ENCODE data around the gene PIP4P1. TPM values are rescaled to one million over a fixed set of nuclear protein-coding genes. Genes with fewer than 3 reads are reported as not detected.

PIP4P1 gene
- total and polyA plus RNA-seq, 7 donors: 18.9 to 40.9 (median 28.0) TPM

GRCh38 chr14:20440882-20441281 lies 20.4 kb downstream of the PIP4P1 start:
- Histone ChIP-seq H3K9me3 (no peaks in the 10 kb centered on the region), H3K27me3 (peaks cover 0 to 5% (median 0%) of the 10 kb centered on the region in 3 donors), H3K27ac (no peak overlapping the region), H3K4me1 (peaks cover 0 to under 1% (median 0%) of the 10 kb centered on the region in 4 donors), H3K36me3 (peaks cover 0 to 8% (median 4%) of the 10 kb centered on the region in 4 donors), H3K4me3 (no peak overlapping the region)
- DNase-seq: no peak
- intact Hi-C loops (cut with DNase I): no loop called here
- WGBS, 2 donors: 54 to 83% methylated on average over 5 of the region's 5 CpGs
- TF ChIP-seq EP300 (IDR thresholded peaks at IDR 0.05) (no peak), POLR2A (IDR thresholded peaks at IDR 0.05) (no peak), POLR2AphosphoS5 (IDR thresholded peaks at IDR 0.05) (no peak)
- TF ChIP-seq, protein P1, sequence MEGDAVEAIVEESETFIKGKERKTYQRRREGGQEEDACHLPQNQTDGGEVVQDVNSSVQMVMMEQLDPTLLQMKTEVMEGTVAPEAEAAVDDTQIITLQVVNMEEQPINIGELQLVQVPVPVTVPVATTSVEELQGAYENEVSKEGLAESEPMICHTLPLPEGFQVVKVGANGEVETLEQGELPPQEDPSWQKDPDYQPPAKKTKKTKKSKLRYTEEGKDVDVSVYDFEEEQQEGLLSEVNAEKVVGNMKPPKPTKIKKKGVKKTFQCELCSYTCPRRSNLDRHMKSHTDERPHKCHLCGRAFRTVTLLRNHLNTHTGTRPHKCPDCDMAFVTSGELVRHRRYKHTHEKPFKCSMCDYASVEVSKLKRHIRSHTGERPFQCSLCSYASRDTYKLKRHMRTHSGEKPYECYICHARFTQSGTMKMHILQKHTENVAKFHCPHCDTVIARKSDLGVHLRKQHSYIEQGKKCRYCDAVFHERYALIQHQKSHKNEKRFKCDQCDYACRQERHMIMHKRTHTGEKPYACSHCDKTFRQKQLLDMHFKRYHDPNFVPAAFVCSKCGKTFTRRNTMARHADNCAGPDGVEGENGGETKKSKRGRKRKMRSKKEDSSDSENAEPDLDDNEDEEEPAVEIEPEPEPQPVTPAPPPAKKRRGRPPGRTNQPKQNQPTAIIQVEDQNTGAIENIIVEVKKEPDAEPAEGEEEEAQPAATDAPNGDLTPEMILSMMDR (IDR thresholded peaks at IDR 0.05): no peak

GRCh38 chr14:20440465-20440864 lies 20.8 kb downstream of the PIP4P1 start:
- TF ChIP-seq POLR2A (IDR thresholded peaks at IDR 0.05): no peak
- TF ChIP-seq, protein P1 (IDR thresholded peaks at IDR 0.05): no peak
- no peak for TF ChIP-seq POLR2AphosphoS5 (IDR thresholded peaks at IDR 0.05)
- no peak for TF ChIP-seq EP300 (IDR thresholded peaks at IDR 0.05)
- Histone ChIP-seq H3K36me3 (peaks cover 0 to 4% (median 1%) of the 10 kb centered on the region in 4 donors), H3K4me1 (peaks cover 0 to 5% (median 3%) of the 10 kb centered on the region in 4 donors), H3K9me3 (no peaks in the 10 kb centered on the region), H3K27ac (no peak overlapping the region), H3K27me3 (peaks cover 0 to 9% (median 0%) of the 10 kb centered on the region in 3 donors), H3K4me3 (no peak overlapping the region)
- intact Hi-C loops (cut with DNase I): no loop called here
- no peak for DNase-seq
- WGBS, 2 donors: 88 to 90% methylated on average over 5 of the region's 5 CpGs

DNA sequence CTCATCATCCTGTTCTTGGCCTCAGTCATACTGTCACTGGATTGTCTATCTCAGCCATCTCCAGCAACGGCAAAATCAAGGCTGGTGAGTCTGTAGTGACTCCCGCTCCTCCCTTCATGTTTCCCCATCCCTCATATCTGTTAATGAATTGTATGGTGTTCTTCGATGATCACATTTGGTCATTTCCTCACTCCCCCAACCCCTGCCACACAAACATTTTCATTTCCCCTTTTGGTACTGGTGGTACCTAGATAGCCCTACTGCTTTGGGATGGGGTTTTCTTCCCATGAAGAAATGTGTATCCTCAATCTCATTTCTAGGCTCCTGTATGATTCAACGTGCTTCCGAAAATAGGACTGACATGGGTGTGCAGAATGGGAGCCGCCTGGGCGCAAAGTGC lies 22.6 kb downstream of the PIP4P1 start:
- H3K27me3 ChIP-seq: peaks cover 0 to 14% (median 0%) of the 10 kb centered on the region in 3 donors
- intact Hi-C loops (cut with DNase I): no loop called here
- no peaks in the 10 kb centered on the region for H3K36me3 ChIP-seq
- WGBS, 2 donors: 87 to 94% methylated on average over 7 of the region's 7 CpGs
- no peak overlapping the region for H3K27ac ChIP-seq
- no peak overlapping the region for H3K4me3 ChIP-seq
- no peak for DNase-seq
- TF ChIP-seq POLR2AphosphoS5 (IDR thresholded peaks at IDR 0.05): no peak
- no peak for TF ChIP-seq POLR2A (IDR thresholded peaks at IDR 0.05)
- TF ChIP-seq, protein P1 (IDR thresholded peaks at IDR 0.05): no peak
- no peak for TF ChIP-seq EP300 (IDR thresholded peaks at IDR 0.05)
- peaks cover 0 to 13% (median 10%) of the 10 kb centered on the region in 4 donors for H3K4me1 ChIP-seq
- H3K9me3 ChIP-seq: no peaks in the 10 kb centered on the region

DNA sequence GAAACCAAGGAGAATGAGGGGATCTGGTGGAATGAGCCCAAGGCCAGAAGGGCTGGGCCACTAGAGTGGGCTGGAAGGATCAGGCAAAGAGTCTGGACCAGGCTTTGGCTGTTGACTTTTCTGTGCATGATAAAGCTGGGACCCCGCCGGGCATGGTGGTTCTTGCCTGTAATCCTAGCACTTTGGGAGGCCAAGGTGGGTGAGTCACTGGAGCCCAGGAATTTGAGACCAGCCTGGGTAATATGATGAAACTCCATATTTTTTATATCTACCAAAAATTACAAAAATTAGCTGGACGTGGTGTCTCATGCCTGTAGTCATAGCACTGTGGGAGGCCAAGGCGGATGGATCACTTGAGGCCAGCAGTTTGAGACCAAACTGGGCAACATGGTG lies 24.9 kb downstream of the PIP4P1 start:
- WGBS, 2 donors: 96% methylated on average over 4 of the region's 4 CpGs
- DNase-seq: no peak
- Histone ChIP-seq H3K27ac (no peak overlapping the region), H3K4me3 (no peak overlapping the region), H3K4me1 (peaks cover 0 to 13% (median 10%) of the 10 kb centered on the region in 4 donors), H3K27me3 (peaks cover 0 to 14% (median 0%) of the 10 kb centered on the region in 3 donors), H3K9me3 (no peaks in the 10 kb centered on the region), H3K36me3 (no peaks in the 10 kb centered on the region)
- TF ChIP-seq POLR2A (IDR thresholded peaks at IDR 0.05) (no peak), EP300 (IDR thresholded peaks at IDR 0.05) (no peak), POLR2AphosphoS5 (IDR thresholded peaks at IDR 0.05) (no peak)
- TF ChIP-seq, protein P1 (IDR thresholded peaks at IDR 0.05): no peak
- intact Hi-C loops (cut with DNase I): no loop called here

All from sigmoid colon (tissue), 7 donors.